GM23338 (cell line): ENCODE data around the gene RAB11FIP3. TPM values are rescaled to one million over a fixed set of nuclear protein-coding genes. Genes with fewer than 3 reads are reported as not detected.

Source experiments
- microRNA-seq: library from miRNA; unstranded; fragments of <30 nt; microRNA quantifications from one replicate; pipeline ENCODE4, GENCODE V29; 2017
- polyA plus RNA-seq: library from polyadenylated mRNA; unstranded; fragments of >200 nt; fragmentation: Nextera tagmentation; extraction: Ambion mirVana; gene quantifications from 2 replicates; pipeline ENCODE4 v1.2.1, GENCODE V29; 2016
- small RNA-seq: library from RNA; depleted of rRNA; stranded (forward); fragments of <200 nt; gene quantifications from one replicate; pipeline ENCODE3, GENCODE V24; 2014; ENCODE audit warnings: low replicate concordance
- total RNA-seq: library from RNA; depleted of rRNA; stranded (reverse); fragments of >200 nt; shearing (Covaris generic); gene quantifications from 2 replicates; pipeline ENCODE4 v1.2.3, GENCODE V29; 2014; rRNA removed

Gene RAB11FIP3
- total and polyA plus RNA-seq, 2 experiments from 2014 or later, result 3.2 to 29.2 TPM

Small RNAs within 50 kb of the gene (microRNA-seq; reads per million reads assigned to microRNA genes)
- gene MIR3176 (17.7 reads per million, percentile 42 among the genes with 10 or more reads in this experiment), gene MIR5587 (0.89 reads per million)

Small RNAs within 50 kb of the gene (small RNA-seq; reads per million reads assigned to genes)
- gene MIR3176 (1.6 reads per million, percentile 75 among the genes with 10 or more reads in this experiment), gene MIR5587 (not detected), gene RF00019 (not detected), gene Z98883.1 (not detected)

Other genes with a start within 250 kb of the RAB11FIP3 start
- not detected in 2 replicates for gene HBA1, start 249.0 kb upstream of the RAB11FIP3 start, total RNA-seq
- gene HBA1, start 249.0 kb upstream of the RAB11FIP3 start, polyA plus RNA-seq, result 3.4 and 6.7 TPM in 2 replicates
- 3.1 and 6.6 TPM in 2 replicates for gene HBQ1, start 245.2 kb upstream of the RAB11FIP3 start, total RNA-seq
- 8.3 and 8.5 TPM in 2 replicates for gene HBQ1, start 245.2 kb upstream of the RAB11FIP3 start, polyA plus RNA-seq
- 114 and 115 TPM in 2 replicates for gene LUC7L, start 196.2 kb upstream of the RAB11FIP3 start, total RNA-seq
- gene LUC7L, start 196.2 kb upstream of the RAB11FIP3 start, polyA plus RNA-seq, result 136 and 151 TPM in 2 replicates
- 57.2 and 128 TPM in 2 replicates for gene FAM234A, start 190.8 kb upstream of the RAB11FIP3 start, total RNA-seq
- 37.9 and 41.9 TPM in 2 replicates for gene FAM234A, start 190.8 kb upstream of the RAB11FIP3 start, polyA plus RNA-seq
- gene RGS11, start 149.7 kb upstream of the RAB11FIP3 start, total RNA-seq, result 0.58 and 1.8 TPM in 2 replicates
- 0.38 and 0.74 TPM in 2 replicates for gene RGS11, start 149.7 kb upstream of the RAB11FIP3 start, polyA plus RNA-seq
- 1.0 and 1.2 TPM in 2 replicates for gene ARHGDIG, start 145.1 kb upstream of the RAB11FIP3 start, total RNA-seq
- 0.24 and 0.78 TPM in 2 replicates for gene ARHGDIG, start 145.1 kb upstream of the RAB11FIP3 start, polyA plus RNA-seq
- gene PDIA2, start 142.5 kb upstream of the RAB11FIP3 start, total RNA-seq, result 0.87 TPM in 1 of 2 replicates, not detected in the other
- 0.39 and 0.52 TPM in 2 replicates for gene PDIA2, start 142.5 kb upstream of the RAB11FIP3 start, polyA plus RNA-seq
- gene AXIN1, start 72.9 kb upstream of the RAB11FIP3 start, total RNA-seq, result 50.6 and 54.5 TPM in 2 replicates
- gene AXIN1, start 72.9 kb upstream of the RAB11FIP3 start, polyA plus RNA-seq, result 14.3 and 15.0 TPM in 2 replicates
- gene MRPL28, start 55.1 kb upstream of the RAB11FIP3 start, total RNA-seq, result 115 and 169 TPM in 2 replicates
- 129 and 135 TPM in 2 replicates for gene MRPL28, start 55.1 kb upstream of the RAB11FIP3 start, polyA plus RNA-seq
- 98.7 and 112 TPM in 2 replicates for gene PGAP6, start 43.7 kb upstream of the RAB11FIP3 start, total RNA-seq
- 25.1 and 29.5 TPM in 2 replicates for gene PGAP6, start 43.7 kb upstream of the RAB11FIP3 start, polyA plus RNA-seq
- gene NME4, start 28.4 kb upstream of the RAB11FIP3 start, total RNA-seq, result 228 and 249 TPM in 2 replicates
- 511 and 521 TPM in 2 replicates for gene NME4, start 28.4 kb upstream of the RAB11FIP3 start, polyA plus RNA-seq
- gene DECR2, start 23.8 kb upstream of the RAB11FIP3 start, total RNA-seq, result 17.9 and 26.9 TPM in 2 replicates
- gene DECR2, start 23.8 kb upstream of the RAB11FIP3 start, polyA plus RNA-seq, result 19.0 and 20.3 TPM in 2 replicates
- 142 and 164 TPM in 2 replicates for gene CAPN15, start 102.1 kb downstream of the RAB11FIP3 start, total RNA-seq
- gene CAPN15, start 102.1 kb downstream of the RAB11FIP3 start, polyA plus RNA-seq, result 27.3 and 30.7 TPM in 2 replicates
- gene PRR35, start 134.7 kb downstream of the RAB11FIP3 start, total RNA-seq, result 1.1 and 1.4 TPM in 2 replicates
- gene PRR35, start 134.7 kb downstream of the RAB11FIP3 start, polyA plus RNA-seq, result 0.32 and 0.63 TPM in 2 replicates
- gene NHLRC4, start 141.4 kb downstream of the RAB11FIP3 start, total RNA-seq, result 0.80 TPM in 1 of 2 replicates, not detected in the other
- gene NHLRC4, start 141.4 kb downstream of the RAB11FIP3 start, polyA plus RNA-seq, result 0.14 and 0.47 TPM in 2 replicates
- gene PIGQ, start 144.3 kb downstream of the RAB11FIP3 start, total RNA-seq, result 49.9 and 62.3 TPM in 2 replicates
- gene PIGQ, start 144.3 kb downstream of the RAB11FIP3 start, polyA plus RNA-seq, result 28.0 and 30.2 TPM in 2 replicates
- 24.2 and 24.6 TPM in 2 replicates for gene RAB40C, start 164.4 kb downstream of the RAB11FIP3 start, total RNA-seq
- 11.2 and 12.0 TPM in 2 replicates for gene RAB40C, start 164.4 kb downstream of the RAB11FIP3 start, polyA plus RNA-seq
- gene WFIKKN1, start 205.3 kb downstream of the RAB11FIP3 start, total RNA-seq, result 6.8 and 11.2 TPM in 2 replicates
- 3.5 and 4.0 TPM in 2 replicates for gene WFIKKN1, start 205.3 kb downstream of the RAB11FIP3 start, polyA plus RNA-seq
- 131 and 153 TPM in 2 replicates for gene METTL26, start 210.7 kb downstream of the RAB11FIP3 start, total RNA-seq
- gene METTL26, start 210.7 kb downstream of the RAB11FIP3 start, polyA plus RNA-seq, result 223 and 225 TPM in 2 replicates
- 53.2 and 64.3 TPM in 2 replicates for gene MCRIP2, start 216.2 kb downstream of the RAB11FIP3 start, total RNA-seq
- 67.7 and 80.2 TPM in 2 replicates for gene MCRIP2, start 216.2 kb downstream of the RAB11FIP3 start, polyA plus RNA-seq
- gene WDR90, start 223.7 kb downstream of the RAB11FIP3 start, total RNA-seq, result 42.2 and 44.4 TPM in 2 replicates
- gene WDR90, start 223.7 kb downstream of the RAB11FIP3 start, polyA plus RNA-seq, result 25.9 and 26.3 TPM in 2 replicates
- 93.8 and 129 TPM in 2 replicates for gene RHOT2, start 242.5 kb downstream of the RAB11FIP3 start, total RNA-seq
- gene RHOT2, start 242.5 kb downstream of the RAB11FIP3 start, polyA plus RNA-seq, result 159 and 163 TPM in 2 replicates